ENCODE data around the gene LONRF3. TPM values are rescaled to one million over a fixed set of nuclear protein-coding genes. Genes with fewer than 3 reads are reported as not detected.

The LONRF3 gene
- total and polyA plus RNA-seq, 8 donors, result 0.55 to 79.1 (median 4.3) TPM

GRCh38 chrX:119042996-119043395, 68.6 kb downstream of the LONRF3 start:
- Histone ChIP-seq H3K9me3 (no peaks in the 10 kb centered on the region), H3K4me3 (no peak overlapping the region), H3K4me1 (peaks cover 0 to 17% (median 8%) of the 10 kb centered on the region in 4 donors), H3K27me3 (no peaks in the 10 kb centered on the region), H3K36me3 (no peaks in the 10 kb centered on the region), H3K27ac (no peak overlapping the region)
- TF ChIP-seq EP300 (IDR thresholded peaks at IDR 0.05) (no peak), POLR2AphosphoS5 (IDR thresholded peaks at IDR 0.05) (no peak), POLR2A (IDR thresholded peaks at IDR 0.05) (no peak), CTCF (IDR thresholded peaks at IDR 0.05) (no peak)
- 33 to 80% (median 62%) methylated on average over 1 of the region's 1 CpG for WGBS, 5 donors
- DNase-seq, result peak in 1 of 2 donors; percentile 32
- intact Hi-C loops (cut with DNase I; ENCODE audit: low total_unique reads), result no loop called here

- Histone ChIP-seq H3K27me3 (no peaks in the 10 kb centered on the region), H3K36me3 (no peaks in the 10 kb centered on the region), H3K27ac (no peak overlapping the region), H3K9me3 (no peaks in the 10 kb centered on the region), H3K4me1 (peaks cover 0 to 10% (median 2%) of the 10 kb centered on the region in 4 donors), H3K4me3 (no peak overlapping the region)
- 80 to 100% (median 90%) methylated on average over 2 of the region's 2 CpGs for WGBS, 5 donors
- intact Hi-C loops (cut with DNase I; ENCODE audit: low total_unique reads), result no loop called here
- no peak for DNase-seq
- TF ChIP-seq EP300 (IDR thresholded peaks at IDR 0.05), result no peak
- no peak for TF ChIP-seq POLR2AphosphoS5 (IDR thresholded peaks at IDR 0.05)
- no peak for TF ChIP-seq POLR2A (IDR thresholded peaks at IDR 0.05)
- TF ChIP-seq CTCF (IDR thresholded peaks at IDR 0.05), result no peak
Measured at GRCh38 chrX:119045884-119046283, 71.5 kb downstream of the LONRF3 start.

GRCh38 chrX:119055687-119056086, 81.3 kb downstream of the LONRF3 start:
- intact Hi-C loops (cut with DNase I; ENCODE audit: low total_unique reads), result no loop called here
- peaks cover 0 to 4% (median 0%) of the 10 kb centered on the region in 3 donors for H3K27me3 ChIP-seq
- H3K9me3 ChIP-seq, result no peaks in the 10 kb centered on the region
- peak in 1 of 2 donors; percentile 16 for DNase-seq
- no peaks in the 10 kb centered on the region for H3K36me3 ChIP-seq
- 35 to 52% (median 37%) methylated on average over 2 of the region's 2 CpGs for WGBS, 5 donors
- H3K4me3 ChIP-seq, result no peak overlapping the region
- H3K4me1 ChIP-seq, result no peaks in the 10 kb centered on the region
- TF ChIP-seq POLR2AphosphoS5 (IDR thresholded peaks at IDR 0.05) (no peak), EP300 (IDR thresholded peaks at IDR 0.05) (no peak), CTCF (IDR thresholded peaks at IDR 0.05) (no peak), POLR2A (IDR thresholded peaks at IDR 0.05) (no peak)
- H3K27ac ChIP-seq, result no peak overlapping the region

GRCh38 chrX:119062750-119063374, 88.4 kb downstream of the LONRF3 start:
- no peak overlapping the region for H3K27ac ChIP-seq

More at GRCh38 chrX:119062750-119063374, 88.4 kb downstream of the LONRF3 start:
- Histone ChIP-seq H3K4me1 (peaks cover 0 to 4% (median 0%) of the 10 kb centered on the region in 4 donors), H3K9me3 (no peaks in the 10 kb centered on the region), H3K4me3 (no peak overlapping the region), H3K27me3 (peaks cover 0 to 11% (median 0%) of the 10 kb centered on the region in 3 donors), H3K36me3 (no peaks in the 10 kb centered on the region)
- TF ChIP-seq CTCF (IDR thresholded peaks at IDR 0.05) (no peak), POLR2A (IDR thresholded peaks at IDR 0.05) (no peak), EP300 (IDR thresholded peaks at IDR 0.05) (no peak), POLR2AphosphoS5 (IDR thresholded peaks at IDR 0.05) (no peak)
- WGBS, 5 donors, result 32 to 56% (median 53%) methylated on average over 3 to 6 of the region's 6 CpGs
- no peak for DNase-seq
- intact Hi-C loops (cut with DNase I; ENCODE audit: low total_unique reads), result no loop called here

All from stomach (tissue), 9 donors.